HG03432 (cell line): ENCODE measurements around the gene RALGDS.

ENCODE experiments used
- ATAC-seq: cut with Tn5 transposase; IDR thresholded peaks from one replicate; pipeline ENCODE4 v1.9.1; 2021; ENCODE audit warnings: mild to moderate bottlenecking, moderate library complexity; ENCODE audit not compliant: unreplicated experiment

Gene RALGDS

DNA sequence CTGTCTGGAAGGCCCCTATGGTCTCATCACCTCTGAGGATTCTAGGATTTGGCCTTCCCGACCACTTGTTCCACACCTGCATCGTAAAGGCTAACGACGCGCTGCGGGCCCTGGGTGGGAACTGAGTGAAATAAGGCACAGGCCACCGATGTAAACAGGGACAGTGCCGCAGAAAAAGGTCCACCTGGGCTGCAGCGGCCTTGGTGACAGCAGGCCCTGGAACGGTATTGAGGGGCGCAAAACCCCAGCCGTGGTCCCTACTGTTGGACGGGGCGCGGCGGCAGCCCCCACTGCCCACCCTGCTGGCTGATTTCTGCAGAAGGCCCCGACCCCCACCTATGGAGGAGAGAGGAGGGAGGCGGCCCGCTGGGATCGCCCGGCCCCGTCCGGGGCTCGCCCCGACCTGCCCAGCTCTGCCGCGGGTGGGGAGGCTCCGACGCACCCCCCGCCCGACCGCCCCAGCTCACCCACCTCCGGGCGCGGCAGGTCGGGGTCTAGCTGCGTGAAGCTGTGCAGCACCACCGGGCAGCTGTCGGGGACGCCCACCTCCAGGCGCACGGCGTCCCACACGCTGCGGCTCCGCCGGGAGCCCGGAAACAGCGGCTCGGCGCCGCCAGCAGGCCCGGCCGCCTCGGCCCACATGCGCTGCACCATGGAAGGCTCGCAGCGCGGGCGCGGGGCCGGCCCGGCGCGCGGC lies 391 bp downstream of the RALGDS start:
- no peak for ATAC-seq

DNA sequence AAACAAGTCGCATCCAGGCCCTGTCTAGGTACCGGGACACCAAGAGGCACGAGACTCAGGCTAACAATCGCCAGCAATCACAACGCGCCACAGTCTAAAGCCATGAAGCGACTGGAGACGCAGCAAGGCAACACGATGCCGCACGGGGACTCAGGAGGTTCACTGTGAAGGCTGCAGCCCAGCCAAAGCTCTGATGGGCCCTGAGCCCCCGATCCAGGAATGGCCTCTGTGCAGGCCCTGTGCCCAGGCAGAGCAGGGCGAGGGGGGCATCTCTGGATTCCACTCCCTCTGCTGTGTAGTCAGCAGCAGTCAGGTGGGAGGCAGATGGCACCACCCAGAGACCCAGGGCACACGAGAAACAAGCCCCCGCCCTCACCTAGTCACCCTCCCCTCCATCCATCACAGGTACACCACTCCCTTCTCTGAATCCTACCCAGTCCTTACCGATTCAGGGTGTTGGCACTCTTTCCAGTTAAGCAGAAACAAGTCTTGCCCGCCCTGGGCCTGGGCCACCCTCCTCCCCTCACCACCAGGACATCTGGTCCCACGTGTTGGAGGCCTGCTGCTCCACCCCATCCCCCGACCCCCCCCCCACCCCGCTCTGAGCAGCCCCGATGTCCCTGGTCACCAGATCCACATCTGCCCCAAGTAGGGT lies 1.1 kb downstream of the RALGDS start:
- ATAC-seq: no peak

DNA sequence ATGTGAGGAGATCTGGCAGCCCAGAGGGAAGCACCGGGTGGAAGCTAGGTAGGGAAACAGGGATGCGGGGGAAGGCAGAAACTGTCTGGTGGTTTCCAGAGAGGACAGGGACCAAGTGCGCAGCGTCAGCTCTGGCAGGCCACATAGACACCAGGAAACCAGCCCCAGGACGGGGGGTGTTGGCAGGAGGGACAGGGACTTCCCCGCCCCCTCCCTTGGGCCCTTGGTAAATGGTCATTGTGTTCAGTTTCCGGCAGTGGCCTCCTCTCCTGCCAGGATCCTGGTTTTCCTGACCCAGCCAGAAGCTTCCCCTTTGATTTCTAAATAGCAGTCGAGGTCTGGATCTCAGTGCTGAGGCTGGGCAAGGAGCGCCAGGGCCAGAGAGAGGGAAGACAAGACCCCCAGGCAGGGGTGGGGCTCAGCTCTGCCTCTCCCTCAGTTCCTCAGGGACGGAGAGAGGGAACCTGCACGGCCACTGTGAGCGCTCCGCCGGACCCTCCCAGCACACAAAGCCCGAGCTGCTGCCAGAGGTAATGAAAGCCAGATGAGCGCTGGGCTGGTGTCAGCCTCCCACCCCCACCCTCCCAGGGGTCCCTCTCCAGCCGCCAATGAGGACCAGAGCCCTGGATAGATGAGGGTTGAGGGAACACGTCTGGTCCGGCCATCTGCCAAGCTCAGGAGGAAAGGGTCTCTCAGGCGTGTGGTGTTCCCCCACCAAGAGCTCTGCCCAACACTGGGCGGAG lies 1.8 kb downstream of the RALGDS start:
- no peak for ATAC-seq

DNA sequence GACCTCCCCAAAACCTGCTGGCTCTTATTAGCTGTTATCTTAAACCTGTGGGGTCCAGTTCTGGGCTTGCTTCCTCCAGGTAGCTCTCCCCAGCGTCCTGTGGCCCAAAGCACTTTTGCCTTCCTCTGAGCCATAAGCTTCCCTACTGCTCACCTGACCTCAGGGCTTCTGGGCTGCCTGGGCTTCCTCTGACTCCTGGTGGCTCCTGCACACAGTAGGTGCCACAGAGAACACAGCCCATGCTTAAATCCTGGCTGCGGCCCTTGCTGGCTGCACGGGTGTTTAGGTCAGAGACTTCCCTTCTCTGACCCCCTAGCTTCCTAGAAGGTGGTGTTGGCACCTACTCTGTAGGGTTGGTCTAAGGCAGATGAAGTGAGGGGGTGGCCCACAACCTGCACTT lies 2.5 kb downstream of the RALGDS start:
- ATAC-seq: no peak

DNA sequence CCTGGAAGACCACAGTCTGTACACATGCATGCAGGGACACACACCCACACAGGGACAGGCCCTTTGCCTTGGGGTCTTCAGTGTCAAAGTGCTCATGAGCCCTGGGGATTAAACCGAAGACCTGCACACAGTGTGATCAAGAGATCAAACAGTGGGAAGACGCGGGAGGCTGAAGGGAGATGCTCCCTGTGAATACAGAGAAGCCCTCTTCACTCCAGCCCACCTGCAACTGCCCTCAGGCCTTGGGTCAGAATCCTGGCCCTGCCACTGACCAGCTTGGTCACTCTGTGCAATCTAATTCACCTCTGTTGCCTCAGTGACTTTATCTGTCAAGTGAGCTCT lies 2.9 kb downstream of the RALGDS start:
- no peak for ATAC-seq

DNA sequence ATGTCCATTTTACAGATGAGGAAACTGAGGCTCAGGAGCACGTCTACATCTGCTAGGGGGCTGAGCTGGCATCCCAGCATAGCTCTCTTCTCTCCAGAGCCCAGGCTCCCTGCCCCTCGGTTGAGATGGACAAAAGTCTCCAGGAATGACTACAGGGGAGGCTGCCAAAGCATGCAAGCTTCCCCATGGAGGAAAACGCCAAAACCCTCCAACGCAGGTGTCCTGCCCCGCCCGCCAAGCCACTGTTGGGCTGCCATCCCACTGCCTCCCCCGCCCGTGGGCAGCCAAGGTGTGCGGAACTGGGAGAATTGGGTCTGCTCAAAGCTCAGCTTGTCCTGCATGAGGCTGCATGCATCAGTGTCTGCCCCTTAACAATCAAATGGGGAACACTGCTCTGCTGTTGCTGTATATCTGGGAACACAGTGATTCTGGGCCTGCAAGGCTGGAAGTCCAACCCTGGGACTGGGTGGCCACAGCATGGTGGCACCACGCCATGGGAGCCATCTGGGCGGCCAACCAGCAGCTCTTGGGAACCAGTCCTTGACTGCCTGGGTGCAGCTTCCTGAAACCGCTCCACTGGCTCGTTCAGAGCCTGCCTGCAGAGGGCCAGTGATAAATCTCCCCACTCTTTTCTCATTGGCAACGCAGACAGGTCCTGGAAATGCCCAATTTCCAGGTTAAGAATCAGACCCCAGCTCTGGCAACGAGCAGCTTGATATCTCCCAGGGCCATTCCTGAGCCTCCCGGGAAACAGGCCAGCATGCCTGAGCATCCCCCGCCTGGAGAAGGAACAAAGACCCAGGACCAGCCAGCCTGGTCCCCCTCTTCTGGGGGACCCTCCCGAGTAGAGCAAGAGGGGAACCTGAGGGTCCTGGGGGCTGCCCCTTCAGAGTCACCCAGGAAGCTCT lies 3.5 kb downstream of the RALGDS start:
- no peak for ATAC-seq

DNA sequence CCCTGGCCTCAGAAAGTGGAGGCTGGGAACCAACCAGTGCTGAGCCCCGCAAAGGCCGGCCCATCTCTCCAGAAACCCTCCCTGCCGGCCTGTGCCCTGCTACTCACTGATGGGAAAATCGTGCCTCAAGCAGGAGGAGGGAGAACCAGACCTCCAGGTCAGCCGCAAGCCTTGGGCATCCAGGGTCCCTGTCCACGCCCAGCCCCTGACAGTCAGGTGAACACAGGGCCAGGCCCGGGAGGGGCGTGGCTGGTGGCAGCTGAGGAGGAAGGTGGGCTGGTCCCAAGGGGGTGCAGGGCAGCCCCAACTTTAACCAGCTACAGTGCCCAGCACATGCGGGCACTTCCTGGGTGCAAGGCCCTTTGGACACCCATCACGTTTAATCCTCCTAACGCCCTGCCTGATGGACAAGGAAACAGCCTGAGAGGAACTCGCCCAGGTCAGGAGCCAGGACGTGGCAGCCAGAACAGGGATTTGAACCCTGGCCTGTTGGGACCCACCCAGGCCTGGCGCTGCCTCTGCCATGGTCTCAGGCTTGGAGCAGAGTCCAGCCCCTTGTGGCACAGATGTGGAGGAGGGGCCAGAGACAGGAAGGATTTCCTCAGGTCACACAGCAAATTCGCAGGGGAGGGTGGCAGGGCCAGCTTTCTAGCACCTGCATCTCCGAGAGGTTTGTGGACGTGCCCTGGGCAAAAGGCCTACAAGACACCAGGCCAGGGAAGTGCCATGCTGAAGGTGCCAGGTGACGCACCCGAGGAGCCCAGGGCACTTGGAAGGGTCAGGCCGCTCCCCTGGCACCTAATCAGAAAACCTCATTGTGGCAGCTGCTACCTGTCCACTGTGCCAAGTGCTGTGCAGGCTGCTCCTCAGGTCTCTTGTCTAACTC lies 4.5 kb downstream of the RALGDS start:
- ATAC-seq: no peak

DNA sequence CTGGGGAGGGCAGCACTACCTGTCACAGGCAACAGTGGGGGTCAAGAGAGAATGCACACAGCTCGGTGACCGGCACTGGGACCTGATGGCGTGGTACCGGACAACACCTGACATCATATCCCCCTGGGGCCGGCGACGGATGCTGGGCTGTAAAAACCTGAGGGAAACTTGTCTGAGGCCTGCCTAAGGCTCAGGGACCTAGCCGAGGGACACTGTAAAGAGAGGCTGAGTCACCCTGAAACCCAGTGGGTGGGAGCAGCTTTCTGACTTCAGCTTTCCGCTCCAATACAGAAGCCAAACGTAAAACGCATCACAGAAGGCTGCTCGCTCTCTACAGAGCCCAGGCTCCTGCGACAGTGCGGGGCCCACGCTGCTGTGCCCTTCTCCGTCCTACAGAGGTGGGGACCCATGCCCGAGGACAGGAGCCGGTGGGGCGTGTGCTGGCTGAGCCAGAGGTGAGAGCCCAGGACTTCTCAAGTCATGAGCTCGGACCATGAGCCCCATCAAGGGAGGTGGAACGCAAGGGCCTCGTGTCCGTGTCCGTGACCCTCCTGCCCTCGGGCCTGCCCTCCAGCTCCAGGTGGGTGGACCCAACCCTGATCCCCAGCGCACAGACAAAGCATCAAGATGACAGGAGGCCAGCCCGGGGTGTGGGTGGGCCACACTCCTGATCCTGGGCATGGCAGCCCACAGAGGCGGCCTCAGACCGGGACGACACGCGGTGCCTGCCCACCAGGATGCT lies 5.3 kb downstream of the RALGDS start:
- ATAC-seq: peak; percentile 60

DNA sequence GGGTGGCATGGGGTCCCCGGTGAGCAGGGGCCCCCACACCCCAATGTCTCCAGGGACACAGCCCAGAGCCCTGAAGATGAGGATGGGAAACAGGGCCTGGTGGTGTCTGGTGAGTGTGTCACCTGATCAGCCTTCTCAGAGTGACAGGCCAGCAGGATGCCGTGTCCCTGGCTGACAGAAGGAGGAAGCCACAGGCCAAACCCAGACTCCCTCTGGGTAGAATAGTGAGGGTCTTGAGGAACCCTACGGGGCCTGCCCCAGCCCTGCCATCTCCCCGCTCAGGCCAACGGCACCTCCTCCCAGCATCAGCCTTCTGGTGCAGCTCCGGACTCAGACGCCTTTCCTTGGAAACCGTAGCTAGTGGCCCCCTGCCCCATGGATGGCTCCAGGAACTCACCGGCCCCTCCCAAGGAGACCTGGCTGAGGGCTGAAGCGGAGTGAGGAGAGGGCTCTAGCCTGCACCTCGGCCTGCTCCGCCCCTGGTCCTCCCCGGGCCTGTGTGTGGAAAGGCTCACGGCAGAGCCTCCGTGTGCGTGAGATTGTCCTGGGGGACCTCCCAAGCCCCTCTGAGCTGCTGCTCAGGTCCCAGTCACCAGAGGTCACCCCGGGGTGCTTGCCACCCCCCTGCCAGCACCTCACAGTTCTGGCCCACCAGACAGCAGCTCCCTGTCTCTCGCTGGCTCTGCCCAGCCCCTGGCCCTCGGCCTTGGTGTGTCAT lies 6.0 kb downstream of the RALGDS start:
- ATAC-seq: peak; percentile 27

DNA sequence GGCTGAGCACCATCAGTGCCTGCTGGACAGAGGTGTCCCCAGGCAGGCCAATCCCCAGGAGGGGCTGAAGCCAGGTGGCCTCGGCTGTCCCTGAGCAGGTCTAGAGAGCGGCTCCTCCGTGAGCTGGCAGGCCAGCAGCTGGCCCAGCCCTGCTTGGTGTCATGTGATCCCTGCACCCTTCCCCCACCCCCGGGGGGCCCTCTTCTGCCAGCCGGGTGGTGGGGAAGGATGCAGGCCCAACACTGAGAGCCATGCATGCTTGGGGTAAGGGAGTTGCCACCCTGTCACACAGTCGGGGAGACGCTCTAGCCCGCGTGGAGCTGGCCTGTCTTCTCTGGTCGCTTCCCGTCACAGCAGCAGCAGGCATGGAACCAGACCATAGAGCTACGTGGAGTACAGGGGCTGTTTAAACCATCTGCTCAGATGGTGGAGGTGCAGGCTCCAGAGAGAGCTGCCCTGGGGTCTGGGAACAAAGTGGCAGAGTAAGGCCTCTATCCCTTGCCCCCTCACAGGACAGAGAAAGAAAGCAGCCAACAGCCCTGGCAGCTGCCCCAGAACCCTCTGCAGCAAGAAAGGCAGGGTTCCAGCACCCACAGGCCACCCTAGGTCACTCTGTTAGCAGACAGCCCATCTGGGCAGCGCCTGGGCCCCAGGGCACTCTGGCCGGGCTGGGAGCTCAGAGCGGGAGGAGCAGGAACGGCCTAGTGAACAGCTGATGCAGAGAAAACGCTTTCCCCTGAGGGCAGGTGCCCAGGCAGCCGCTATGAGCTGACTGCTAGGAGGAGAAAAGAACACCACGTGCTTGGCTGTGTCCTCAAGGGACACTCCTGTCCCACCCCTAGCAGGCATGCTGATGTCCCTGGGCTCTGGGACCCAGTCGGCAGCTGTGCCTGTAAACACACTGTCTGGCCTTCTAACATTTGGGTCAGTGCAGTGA lies 6.8 kb downstream of the RALGDS start:
- ATAC-seq: peak; percentile 11

DNA sequence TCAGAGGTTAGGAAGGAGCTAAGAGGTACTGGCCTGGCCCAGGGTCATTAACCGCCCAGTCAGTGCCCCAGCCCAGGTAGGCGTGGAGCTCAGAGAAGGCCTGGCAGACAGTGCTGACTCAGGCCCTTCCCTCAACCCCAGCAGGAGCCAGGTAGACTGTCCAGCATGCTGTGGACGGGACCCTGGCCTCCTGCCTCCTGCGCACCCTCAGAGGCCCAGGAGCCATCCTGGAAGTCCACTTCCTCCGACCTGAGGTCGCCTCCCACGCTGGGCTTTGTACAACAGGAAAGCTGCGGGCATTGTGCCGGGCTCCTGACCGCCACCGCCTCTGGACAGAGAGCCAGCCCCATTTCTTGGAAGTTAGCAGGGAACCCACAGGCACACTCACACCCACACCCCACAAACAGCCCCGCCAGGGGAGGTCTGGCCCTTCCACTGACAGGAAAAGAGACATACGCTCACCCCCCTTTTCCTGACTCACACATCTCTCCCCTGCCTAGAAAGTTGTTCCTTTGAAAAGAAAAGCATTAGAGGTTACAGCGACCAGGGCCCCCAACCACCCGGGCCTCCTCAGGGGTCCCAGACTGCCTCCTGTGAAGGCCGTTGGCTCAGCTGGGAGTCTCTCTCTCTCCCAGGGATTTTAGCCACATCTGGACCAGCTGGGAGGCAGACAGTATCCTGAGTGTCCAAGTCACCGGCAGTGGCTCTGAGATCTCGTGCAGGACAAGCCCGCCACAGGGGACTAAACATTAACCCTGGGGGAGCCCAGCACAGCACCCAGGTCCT lies 7.7 kb downstream of the RALGDS start:
- ATAC-seq: no peak

DNA sequence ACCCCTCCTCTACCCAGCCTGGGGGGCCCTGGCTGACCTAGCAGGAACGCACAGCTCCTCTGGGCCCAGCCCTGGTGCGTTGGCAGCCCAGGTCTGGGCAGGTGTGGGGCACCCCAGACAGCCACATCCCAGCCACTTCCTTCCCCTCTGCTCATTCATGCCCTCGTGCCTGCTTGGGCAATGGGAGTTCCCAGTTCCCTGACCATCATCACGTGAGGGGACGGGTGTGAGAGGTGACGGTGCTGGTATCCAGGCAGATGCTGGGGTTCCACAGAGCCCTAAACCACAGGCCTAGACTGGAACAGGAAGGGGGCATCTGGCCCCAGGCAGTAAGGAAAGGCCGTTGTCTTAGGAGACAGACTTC lies 8.4 kb downstream of the RALGDS start:
- no peak for ATAC-seq

DNA sequence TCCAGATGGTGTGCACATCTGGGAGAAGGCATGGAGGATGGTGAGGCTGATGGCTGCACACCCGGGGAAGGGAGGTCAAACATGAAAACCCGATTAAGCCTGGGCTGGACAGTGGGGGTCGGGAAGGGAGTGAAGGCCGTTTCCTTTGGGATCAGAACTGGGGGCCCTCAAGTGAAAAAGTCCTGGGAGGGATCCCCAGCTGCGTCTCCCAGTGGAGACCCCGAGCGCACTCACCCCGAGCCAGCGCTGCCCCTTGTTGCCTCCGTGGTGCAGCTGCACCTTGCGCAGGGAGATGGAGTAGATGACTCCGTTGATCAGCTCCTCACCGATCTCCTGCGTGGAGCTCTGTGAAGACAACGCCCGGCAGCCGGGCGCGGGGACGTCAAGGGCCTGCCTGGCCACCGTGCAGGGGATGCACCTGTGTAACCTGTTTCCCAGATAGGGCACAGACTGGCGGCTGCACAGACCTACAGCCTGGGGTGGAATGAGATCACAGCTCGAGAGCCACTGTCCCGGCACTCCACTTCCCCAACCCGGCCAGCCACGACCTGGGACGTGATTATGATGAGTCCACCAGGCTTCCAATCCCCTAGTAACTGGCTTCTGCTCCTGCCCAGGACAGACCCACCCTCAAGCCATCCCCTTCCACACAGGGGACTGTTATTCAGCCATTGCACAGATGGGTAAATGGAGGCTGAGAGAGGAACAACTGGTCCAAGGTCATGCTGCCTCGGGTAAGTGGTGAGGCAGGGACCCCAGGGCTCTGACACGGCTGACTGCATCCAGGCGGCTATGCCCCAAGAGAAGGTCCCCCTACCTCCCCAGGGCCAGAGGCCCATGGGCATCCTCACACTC lies 9.0 kb downstream of the RALGDS start:
- ATAC-seq: no peak

DNA sequence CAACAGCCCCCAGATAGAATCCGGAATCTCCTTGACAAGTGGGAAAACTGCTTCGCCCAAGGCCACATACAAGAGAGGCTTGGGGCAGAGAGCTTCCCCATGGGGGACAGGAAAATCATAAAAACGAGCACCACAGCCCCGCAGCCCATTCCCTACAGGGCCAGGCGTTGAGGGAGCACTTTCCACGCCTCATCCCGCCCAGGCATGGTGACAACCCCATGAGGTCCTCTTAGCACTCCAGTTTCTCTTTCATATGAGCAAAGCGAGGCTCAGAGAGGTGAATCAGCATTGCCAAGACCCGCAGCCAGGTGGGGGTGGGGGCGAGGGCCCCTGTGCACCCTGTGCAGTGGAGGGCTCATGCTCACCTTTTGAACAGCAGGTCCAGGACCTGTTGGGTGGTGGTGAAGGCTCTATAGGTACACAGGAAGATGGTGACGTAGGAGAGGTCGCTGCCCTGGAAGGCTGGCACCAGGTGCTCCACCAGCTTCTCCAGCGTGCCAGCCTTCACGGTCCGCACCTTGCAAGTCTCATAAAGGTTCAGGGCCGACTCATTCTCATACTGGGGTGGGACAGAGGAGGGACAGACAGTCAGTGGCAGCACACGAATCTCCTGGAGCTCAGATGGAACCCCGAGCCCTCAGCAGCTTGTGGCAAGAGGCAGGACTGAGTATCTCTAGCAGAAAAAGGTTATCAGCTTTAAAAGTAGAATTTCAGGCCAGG lies 10.9 kb downstream of the RALGDS start:
- ATAC-seq: no peak

DNA sequence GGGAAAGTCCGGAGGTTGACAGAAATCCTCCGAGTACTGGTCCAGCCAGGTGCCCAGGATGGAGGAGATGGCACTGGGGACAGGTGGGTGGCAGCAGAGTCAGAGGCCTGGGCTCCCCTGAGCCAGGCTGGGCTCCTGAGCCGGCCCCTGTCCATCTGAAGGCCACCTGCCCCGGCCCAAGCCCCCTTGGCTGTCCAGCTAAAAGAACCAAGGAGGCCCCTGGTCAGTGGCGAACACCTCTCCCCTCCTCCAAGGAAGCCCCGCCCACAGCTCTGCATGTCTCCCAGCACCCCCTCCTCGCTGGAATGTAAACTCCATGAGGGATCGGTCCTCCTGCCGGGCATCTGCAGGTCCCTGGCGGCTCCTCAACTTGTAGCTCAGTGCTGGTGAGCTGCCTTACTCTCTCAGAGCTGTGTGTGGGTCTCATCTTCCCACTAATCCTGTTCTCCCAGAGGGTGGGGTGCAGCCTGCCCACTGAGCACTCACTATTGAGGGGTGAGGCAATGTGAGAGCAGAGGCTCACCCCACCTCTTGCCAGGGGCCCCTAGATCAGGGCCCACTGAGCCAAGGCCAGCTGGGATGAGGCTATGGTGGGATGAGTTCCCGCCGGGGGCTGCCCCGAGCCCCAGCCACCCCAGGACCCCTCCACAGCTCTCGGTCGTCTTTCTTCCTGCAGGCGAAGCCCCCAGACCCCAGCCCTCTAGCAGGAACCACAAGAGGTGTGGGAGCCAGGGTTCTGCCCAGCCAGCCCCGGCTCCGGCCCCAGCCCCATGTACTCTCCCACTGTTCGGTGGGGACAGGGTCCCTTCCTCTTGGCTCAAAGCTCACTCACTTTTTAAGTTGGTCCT lies 12.0 kb downstream of the RALGDS start:
- no peak for ATAC-seq
